HG03378 (cell line): Measurements from ENCODE around the gene TAOK3.
A peak's percentile ranks its signal among the peaks of the same experiment; 100 is the strongest.
"Not testable (repeated sequence)": the region's sequence is repeated elsewhere in the genome, so short reads cannot be mapped to it uniquely, and the experiment has no call there.

Source experiments
- ATAC-seq: cut with Tn5 transposase; IDR thresholded peaks from one replicate; pipeline ENCODE4 v1.9.1; 2021; ENCODE audit warnings: mild to moderate bottlenecking, moderate library complexity; ENCODE audit not compliant: unreplicated experiment

The TAOK3 gene

DNA sequence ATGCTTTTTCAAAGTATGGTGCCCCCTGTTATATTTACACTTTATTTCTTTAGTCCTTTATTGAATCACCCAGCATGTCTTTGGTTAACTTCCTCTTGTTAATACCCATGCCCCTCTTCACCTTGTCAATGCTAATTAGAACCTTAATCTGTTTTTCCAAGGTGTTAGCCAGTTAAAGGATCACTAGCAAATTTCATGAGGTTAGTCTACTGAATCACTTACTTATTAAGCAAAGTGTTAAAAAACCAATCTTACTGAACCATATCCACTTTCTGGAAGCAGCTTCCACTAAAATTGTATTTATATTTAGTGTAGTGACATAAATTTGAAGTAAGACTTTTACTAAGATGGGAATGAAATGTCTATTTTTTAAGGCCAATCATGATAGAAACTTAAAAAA, 27.9 kb downstream of the TAOK3 start:
- ATAC-seq: no peak

GRCh38 chr12:118342090-118342489, 30.6 kb downstream of the TAOK3 start:
- no peak for ATAC-seq

GRCh38 chr12:118337194-118337838, 35.4 kb downstream of the TAOK3 start:
- no peak for ATAC-seq

- ATAC-seq: no peak
Measured at GRCh38 chr12:118336123-118336522, 36.6 kb downstream of the TAOK3 start.

GRCh38 chr12:118334939-118335567, 37.7 kb downstream of the TAOK3 start:
- ATAC-seq: no peak

- ATAC-seq: no peak
Measured at GRCh38 chr12:118334241-118334640, 38.5 kb downstream of the TAOK3 start.

DNA sequence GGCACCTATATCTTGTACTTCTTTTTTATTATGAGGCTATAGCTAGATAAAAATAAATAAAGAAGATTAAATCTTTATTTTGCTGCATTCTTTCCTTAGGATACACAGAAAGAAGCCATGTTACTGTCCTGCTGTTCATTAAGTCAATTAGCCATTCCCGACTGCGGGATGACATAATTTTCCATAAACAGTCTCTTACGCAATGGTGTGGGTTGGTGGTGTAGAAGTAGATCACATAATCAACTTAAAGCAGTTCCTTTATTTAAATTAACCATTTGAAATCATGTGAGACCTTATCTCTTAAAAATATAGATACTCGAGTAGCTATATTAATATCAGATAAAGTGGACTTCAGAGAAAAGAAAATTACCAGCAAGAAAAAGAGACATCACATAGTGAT, 40.2 kb downstream of the TAOK3 start:
- no peak for ATAC-seq

GRCh38 chr12:118330421-118331018, 42.2 kb downstream of the TAOK3 start:
- ATAC-seq: peak; percentile 82

DNA sequence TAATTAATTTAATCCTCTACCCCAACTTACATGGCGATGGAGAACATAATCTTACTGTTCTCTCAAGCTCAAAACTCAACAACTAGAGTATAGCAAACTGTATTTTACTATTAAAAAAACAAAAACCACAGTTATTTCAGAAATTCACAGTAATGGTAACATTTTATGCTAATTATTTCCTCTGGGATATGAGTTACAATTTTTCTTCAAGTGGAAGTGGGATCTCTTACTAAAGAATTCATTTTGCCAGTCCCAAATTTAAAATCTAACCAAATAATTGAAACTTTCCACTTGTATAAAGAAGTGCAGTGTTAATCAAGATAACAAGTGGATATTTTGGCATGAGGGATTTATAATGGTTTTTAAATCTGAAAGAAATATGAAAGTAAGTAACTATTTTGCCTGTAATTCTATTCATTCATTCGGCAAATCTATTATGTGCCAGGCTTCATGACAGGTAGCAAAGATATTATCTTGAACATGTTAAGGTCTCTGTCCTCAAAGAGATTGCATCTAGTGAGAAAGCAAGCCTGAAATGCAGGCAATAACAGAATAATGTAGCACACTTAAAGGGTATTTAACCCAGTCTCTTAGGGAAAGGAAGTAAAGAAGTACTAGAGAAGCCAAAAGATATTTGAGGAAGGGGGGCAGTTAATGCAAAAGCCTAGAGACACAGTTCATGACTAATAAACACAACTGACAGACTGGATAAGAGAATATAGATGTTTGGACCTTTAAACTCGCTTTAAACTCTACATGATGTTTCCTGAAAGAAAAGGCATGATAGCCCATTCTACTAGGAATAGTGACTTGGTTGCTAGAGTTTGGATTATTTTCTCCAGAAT, 44.0 kb downstream of the TAOK3 start:
- ATAC-seq: no peak

DNA sequence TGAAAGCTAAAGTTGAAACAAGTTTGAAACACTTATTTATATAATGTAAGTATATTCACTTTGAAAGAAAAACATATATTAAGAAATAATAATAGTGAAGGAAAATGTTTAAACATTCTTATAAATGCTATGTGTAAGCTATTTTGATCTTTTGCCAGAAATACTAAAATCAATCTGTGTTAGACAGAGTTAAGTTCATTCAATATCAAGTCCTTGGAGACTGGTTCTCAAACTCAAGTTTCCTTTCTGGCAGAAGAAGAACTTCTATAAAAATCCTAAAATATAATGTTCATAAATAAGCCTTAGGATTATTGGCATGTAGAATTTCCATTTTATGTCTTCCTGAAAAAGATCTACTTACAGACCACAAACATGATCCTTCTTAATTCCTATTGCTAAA, 45.3 kb downstream of the TAOK3 start:
- ATAC-seq: no peak

DNA sequence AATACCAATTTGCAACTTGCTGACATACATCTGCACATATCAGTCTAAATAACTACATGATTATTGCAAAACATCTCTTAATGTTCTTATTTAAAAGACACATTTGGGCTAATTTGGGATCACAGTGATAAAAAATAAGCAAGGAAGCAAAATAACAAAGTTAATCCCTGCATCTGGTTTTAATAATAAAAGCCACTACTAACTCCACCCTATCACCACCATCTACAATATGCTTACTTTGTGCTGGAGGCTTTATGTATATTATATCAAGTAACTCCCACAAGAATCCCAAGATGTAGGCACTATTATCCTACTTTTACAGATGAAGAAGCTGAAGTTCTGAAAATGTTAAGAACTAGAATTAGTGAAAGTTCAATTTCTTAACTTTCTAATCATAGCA, 45.7 kb downstream of the TAOK3 start:
- no peak for ATAC-seq

GRCh38 chr12:118325081-118325480, 47.6 kb downstream of the TAOK3 start:
- no peak for ATAC-seq

- ATAC-seq: no peak
Measured at GRCh38 chr12:118319627-118320026, 53.1 kb downstream of the TAOK3 start.

- no peak for ATAC-seq
Measured at GRCh38 chr12:118318744-118319143, 54.0 kb downstream of the TAOK3 start.

DNA sequence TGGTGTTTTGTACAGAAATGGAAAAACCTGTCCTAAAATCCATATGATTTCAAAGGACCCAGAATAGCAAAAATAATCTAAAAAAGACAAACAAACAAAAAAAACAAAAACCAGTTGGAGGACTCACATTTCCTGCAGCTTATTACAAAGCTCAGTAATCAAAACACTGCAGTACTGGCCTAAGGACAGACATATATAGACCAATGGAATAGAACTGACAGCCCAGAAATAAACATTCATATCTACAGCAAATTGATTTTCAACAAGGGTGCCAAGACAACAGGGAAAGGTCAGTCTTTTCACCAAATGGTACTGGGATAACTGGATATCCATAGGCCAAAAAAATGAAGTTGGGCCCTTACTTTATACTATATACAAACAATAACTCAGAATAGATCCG, 55.0 kb downstream of the TAOK3 start:
- no peak for ATAC-seq

DNA sequence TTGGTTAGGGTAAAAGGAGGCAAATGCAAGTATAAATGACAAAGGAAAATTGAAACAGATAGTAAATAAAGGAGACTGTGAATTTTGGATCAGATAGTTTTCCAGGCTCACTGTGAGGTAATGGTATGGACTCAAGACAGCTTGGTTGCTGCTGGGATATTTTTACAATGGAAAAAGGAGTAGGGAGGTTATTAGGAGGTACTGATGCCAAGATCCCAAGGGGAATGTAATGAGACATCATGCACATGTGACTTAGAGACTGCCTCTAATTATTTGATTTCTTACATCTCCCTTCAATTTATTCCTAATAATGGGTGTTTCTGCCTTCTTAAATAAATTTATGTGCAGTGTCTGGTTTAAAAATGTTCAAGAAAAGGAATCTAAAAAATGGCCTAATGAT, 56.9 kb downstream of the TAOK3 start:
- ATAC-seq: no peak

DNA sequence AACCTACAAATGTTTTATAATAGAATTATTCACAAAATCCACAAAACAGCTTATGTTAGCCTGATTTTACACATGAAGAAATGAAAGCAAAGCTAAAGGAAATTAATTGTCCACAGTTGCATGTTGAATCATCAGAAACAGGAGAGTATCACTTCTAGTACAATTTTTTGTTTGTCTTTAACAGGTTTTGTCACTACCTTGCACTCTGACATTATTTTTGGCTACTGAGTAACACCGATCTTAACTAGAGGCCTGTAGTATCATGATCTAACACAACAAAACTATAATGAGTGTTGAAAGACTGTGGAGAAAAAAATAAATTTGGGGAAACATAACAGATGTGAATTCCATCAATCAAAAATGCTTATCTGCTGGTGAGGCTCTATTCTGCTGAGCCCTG, 60.1 kb downstream of the TAOK3 start:
- peak; percentile 81 for ATAC-seq

- no peak for ATAC-seq
Measured at GRCh38 chr12:118311666-118312065, 61.0 kb downstream of the TAOK3 start.

DNA sequence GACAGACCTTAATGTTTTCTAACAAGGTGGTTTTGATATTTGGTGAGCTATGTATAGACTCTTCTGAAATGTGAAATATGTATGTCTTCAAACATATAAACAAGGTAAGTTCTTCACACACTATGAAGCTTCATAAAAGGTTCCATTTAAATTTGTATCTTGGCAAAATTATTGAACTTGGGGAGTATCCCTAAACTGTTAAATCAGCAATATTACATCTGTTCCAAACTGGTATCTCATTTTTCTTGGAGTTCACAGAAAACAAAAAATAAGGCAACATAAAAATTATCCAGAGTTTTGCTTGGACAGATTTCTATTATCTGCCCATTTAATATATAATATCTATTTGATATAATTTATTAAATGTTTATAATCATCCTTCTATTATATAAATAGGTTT, 62.4 kb downstream of the TAOK3 start:
- no peak for ATAC-seq

- ATAC-seq: not testable (repeated sequence)
Measured at GRCh38 chr12:118308006-118308405, 64.7 kb downstream of the TAOK3 start.

GRCh38 chr12:118307069-118307954, 65.4 kb downstream of the TAOK3 start:
- ATAC-seq: peak; percentile 48
